Testis (tissue), 3 donors: ENCODE measurements around the gene CHMP6. TPM values are rescaled to one million over a fixed set of nuclear protein-coding genes. Genes with fewer than 3 reads are reported as not detected.
"Not testable (repeated sequence)": the region's sequence is repeated elsewhere in the genome, so short reads cannot be mapped to it uniquely, and the experiment has no call there.

ENCODE experiments used
- DNase-seq: peaks from one replicate; pipeline ENCODE4 v3.0.0-alpha.2; 2019
- H3K27ac ChIP-seq, 2 donors: fragments of 200-600 bp; sonication (generic); one replicate each; pipeline ENCODE4 v1.5.1; 2019
- H3K27me3 ChIP-seq: fragments of 200-600 bp; sonication (generic); one replicate; pipeline ENCODE4 v1.5.1; 2019
- H3K36me3 ChIP-seq: fragments of 200-600 bp; sonication (generic); one replicate; pipeline ENCODE4 v1.5.1; 2017; ENCODE audit warnings: low read depth; ENCODE audit errors: missing control alignments
- H3K4me1 ChIP-seq: fragments of 200-600 bp; sonication (generic); one replicate; pipeline ENCODE4 v1.5.1; 2019
- H3K4me3 ChIP-seq, 2 donors: fragments of 200-600 bp; sonication (generic); one replicate each; pipeline ENCODE4 v1.5.1; 2017 to 2019
- H3K9me3 ChIP-seq: fragments of 200-600 bp; sonication (generic); one replicate; pipeline ENCODE4 v1.5.1; 2017
- POLR2A ChIP-seq: fragments of 450-650 bp; IDR thresholded peaks from one replicate; pipeline ENCODE4 v1.6.1; 2017; ENCODE audit warnings: antibody characterized with exemption, mild to moderate bottlenecking, moderate library complexity
- WGBS, 2 donors: methylation state at CpG; one replicate each; pipeline ENCODE4 v1.1.5; 2018; 5-methylcytosine and 5-hydroxymethylcytosine counted together
- intact Hi-C: fragments of 100-400 bp; cut with DNase I; formaldehyde crosslinking; loops from one replicate; pipeline ENCODE4 v1.15.1; 2023; ENCODE audit warnings: low total_unique reads
- polyA plus RNA-seq: library from polyadenylated mRNA; stranded (reverse); fragments of 350-450 nt; fragmentation: Illumina TruSeq; extraction: RNeasy Lipid Tissue Mini Kit (QIAGEN cat#74804); gene quantifications from one replicate; pipeline ENCODE4 v1.2.3, GENCODE V29; 2014; ENCODE audit warnings: low read depth, low replicate concordance; ENCODE audit not compliant: insufficient read depth
- total RNA-seq, 2 donors: library from RNA; depleted of rRNA; stranded (reverse); fragments of >200 nt; gene quantifications; one replicate each; pipeline ENCODE4 v1.2.3, GENCODE V29; 2016
- TF ChIP-seq, protein P1 (sequence below), 3 experiments: fragments of 450-650 bp in 2 of 3; fragments of 200-600 bp in 1 of 3; sonication (generic) in 1 of 3; IDR thresholded peaks; one replicate each; pipeline ENCODE4 v1.5.1; 2016 to 2019; ENCODE audit warnings: antibody characterized with exemption in 3 of 3, mild to moderate bottlenecking in 2 of 3, moderate library complexity in 1 of 3

Gene CHMP6
- total and polyA plus RNA-seq, 3 donors from 2014 or later: 18.5 to 29.8 (median 28.2) TPM

- 93 to 100% methylated on average over 1 of the region's 1 CpG for WGBS, 2 donors
- no peaks in the 10 kb centered on the region for H3K9me3 ChIP-seq
- H3K27ac ChIP-seq: no peak overlapping the region
- intact Hi-C loops: no loop called here
- no peak for TF ChIP-seq POLR2A
- TF ChIP-seq, protein P1, sequence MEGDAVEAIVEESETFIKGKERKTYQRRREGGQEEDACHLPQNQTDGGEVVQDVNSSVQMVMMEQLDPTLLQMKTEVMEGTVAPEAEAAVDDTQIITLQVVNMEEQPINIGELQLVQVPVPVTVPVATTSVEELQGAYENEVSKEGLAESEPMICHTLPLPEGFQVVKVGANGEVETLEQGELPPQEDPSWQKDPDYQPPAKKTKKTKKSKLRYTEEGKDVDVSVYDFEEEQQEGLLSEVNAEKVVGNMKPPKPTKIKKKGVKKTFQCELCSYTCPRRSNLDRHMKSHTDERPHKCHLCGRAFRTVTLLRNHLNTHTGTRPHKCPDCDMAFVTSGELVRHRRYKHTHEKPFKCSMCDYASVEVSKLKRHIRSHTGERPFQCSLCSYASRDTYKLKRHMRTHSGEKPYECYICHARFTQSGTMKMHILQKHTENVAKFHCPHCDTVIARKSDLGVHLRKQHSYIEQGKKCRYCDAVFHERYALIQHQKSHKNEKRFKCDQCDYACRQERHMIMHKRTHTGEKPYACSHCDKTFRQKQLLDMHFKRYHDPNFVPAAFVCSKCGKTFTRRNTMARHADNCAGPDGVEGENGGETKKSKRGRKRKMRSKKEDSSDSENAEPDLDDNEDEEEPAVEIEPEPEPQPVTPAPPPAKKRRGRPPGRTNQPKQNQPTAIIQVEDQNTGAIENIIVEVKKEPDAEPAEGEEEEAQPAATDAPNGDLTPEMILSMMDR (IDR thresholded peaks at IDR 0.05): no peak
- H3K27me3 ChIP-seq: no peaks in the 10 kb centered on the region
- peaks cover 8% of the 10 kb centered on the region for H3K4me1 ChIP-seq
- H3K4me3 ChIP-seq: no peak overlapping the region
- H3K36me3 ChIP-seq: no peaks in the 10 kb centered on the region
- DNase-seq: no peak
These were observed 23.5 kb downstream of the CHMP6 start for GRCh38 chr17:81015136-81015535.

GRCh38 chr17:81016575-81016974, 24.9 kb downstream of the CHMP6 start:
- no peak for DNase-seq
- TF ChIP-seq POLR2A: no peak
- TF ChIP-seq, protein P1 (IDR thresholded peaks at IDR 0.05): no peak
- Histone ChIP-seq H3K27me3 (no peaks in the 10 kb centered on the region), H3K4me1 (peaks cover 18% of the 10 kb centered on the region), H3K4me3 (no peak overlapping the region), H3K9me3 (no peaks in the 10 kb centered on the region), H3K36me3 (no peaks in the 10 kb centered on the region), H3K27ac (no peak overlapping the region)
- intact Hi-C loops: no loop called here
- WGBS, 2 donors: 94 to 99% methylated on average over 2 of the region's 2 CpGs

GRCh38 chr17:81017330-81017729, 25.7 kb downstream of the CHMP6 start:
- H3K27ac ChIP-seq, H3K36me3 ChIP-seq, H3K9me3 ChIP-seq, DNase-seq, intact Hi-C loops, H3K4me3 ChIP-seq, H3K27me3 ChIP-seq: not testable (repeated sequence)
- H3K4me1 ChIP-seq: peaks cover 18% of the 10 kb centered on the region
- 94 to 97% methylated on average over 4 of the region's 4 CpGs for WGBS, 2 donors

DNA sequence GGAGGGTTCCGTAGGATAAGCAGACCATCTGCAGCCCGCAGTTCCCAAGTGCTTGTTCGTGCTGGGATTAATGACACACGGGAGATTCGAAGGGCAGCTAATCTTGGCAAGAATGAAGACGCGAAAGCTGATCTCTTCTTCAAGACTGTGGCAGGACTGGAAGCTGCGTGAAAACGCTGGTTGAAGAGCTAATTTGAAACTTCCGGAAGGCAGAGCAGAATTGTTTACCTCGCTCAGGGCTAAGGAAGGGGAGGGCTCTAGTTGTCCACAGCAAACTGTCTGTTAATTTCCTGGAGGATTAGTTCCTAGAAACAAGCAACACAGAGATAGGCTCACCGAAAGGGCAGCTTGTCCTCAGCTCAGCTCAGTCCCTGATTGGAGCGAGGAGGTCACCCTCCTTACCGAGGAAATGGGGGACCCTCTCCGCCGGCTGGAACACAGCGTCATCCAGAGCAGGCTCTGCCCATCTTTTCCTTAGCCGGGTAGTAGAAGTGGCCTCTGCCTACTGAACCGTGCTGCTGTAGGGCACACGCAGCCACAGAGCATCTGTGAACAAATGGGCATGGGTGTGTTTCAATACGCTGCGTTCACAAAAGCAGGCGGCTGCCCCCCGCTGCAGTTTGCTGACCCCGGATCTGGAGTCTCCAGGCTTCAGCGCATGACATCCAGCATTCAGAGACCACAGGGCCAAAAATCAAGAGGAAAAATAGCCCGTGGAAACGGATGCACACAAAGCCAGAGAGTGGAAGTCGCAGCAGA, 26.6 kb downstream of the CHMP6 start:
- no peaks in the 10 kb centered on the region for H3K36me3 ChIP-seq
- TF ChIP-seq POLR2A: no peak
- TF ChIP-seq, protein P1 (IDR thresholded peaks at IDR 0.05): no peak
- H3K27me3 ChIP-seq: no peaks in the 10 kb centered on the region
- peak overlapping the region in 1 of 2 donors; percentile 74 for H3K27ac ChIP-seq
- H3K4me3 ChIP-seq: no peak overlapping the region
- DNase-seq: no peak
- H3K4me1 ChIP-seq: peaks cover 18% of the 10 kb centered on the region
- intact Hi-C loops: no loop called here
- 27 to 35% methylated on average over 19 to 29 of the region's 29 CpGs for WGBS, 2 donors
- H3K9me3 ChIP-seq: no peaks in the 10 kb centered on the region

DNA sequence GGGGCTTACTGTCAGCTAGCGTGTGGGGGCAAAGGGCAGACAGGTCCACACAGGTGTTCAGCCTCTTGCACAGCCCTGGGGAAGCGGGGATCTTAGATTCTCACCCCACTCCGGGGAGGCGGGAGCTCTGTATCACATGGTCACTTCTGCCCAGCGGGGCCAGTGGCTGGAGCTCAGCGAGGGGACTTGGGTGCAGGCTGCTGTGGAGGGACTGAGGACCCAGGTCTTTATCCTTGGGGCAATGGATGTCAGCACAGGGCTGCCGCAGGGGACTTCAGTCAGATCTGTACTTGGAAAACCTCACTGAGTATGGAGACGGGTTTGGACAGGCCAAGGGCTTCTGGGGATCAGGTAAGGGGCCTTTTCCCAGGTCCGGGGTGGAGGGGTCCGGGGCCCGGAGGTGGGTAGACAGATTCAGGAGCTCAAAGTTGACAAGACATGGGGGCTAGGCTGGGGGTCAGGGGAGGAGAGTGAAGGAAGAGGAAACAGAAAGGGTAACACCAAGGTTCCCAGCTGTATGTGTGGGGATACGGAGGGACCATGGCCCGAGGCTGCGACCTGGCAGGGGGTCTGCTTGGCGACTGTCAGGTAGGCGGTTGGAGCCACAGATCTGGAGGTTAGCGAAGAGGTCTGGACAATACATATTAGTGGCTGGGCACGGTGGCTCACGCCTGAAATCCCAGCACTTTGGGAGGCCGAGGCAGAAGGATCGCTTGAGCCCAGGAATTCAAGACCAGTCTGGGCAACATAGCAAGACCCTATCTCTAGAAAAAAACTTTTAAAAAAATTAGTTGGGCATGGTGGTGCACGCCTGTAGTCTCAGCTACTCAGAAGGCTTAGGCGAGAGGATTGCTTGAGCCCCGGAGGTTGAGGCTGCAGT, 28.2 kb downstream of the CHMP6 start:
- Histone ChIP-seq H3K4me3 (no peak overlapping the region), H3K36me3 (no peaks in the 10 kb centered on the region), H3K4me1 (peaks cover 18% of the 10 kb centered on the region), H3K27me3 (no peaks in the 10 kb centered on the region), H3K27ac (no peak overlapping the region), H3K9me3 (no peaks in the 10 kb centered on the region)
- TF ChIP-seq, protein P1 (IDR thresholded peaks at IDR 0.05): no peak
- no peak for TF ChIP-seq POLR2A
- WGBS, 2 donors: 87 to 96% methylated on average over 18 to 24 of the region's 24 CpGs
- DNase-seq: no peak
- intact Hi-C loops: no loop called here
